ENCODE results near the gene PCSK7.

The PCSK7 gene

DNA sequence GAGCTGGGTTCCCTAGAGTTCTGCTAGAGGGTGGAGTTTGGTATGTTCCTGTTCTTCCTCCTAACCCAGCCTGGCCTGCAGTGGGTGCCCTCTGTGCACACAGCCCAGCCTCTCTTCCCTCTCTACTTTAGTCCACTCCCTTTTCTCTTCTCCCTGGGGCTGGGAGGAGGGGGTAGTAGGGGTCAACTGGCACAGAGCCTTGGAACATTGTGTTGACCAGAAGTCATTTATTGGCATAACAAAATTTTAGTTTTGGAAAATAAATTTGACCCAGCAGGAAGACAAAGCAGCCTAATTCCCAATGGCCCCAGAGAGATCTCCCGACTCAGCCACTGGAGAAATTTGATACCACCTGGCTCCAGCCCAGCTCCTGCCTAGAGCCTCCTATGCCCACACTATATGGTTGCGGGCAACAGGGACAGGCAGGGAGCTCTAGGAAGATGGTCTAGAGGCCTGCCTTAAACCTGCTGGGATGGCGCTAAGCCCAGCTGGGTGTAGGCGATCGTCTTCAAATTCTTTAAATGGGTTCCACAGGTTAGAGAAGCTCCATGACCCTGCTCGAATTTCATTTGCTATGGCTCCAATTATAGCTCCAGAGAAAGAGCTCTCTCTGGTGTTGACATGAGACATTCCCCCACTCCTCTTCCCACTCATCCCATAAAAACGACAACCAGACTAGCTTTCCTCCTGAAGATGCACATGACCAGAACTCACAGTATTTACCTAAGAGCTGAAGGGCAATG, 9.9 kb downstream of the PCSK7 start:
- H3K4me3 ChIP-seq: no peak overlapping the region
- no peak for TF ChIP-seq FOXP2 (optimal IDR thresholded peaks at IDR 0.05; ENCODE audit: control extremely low read depth, extremely low read length, insufficient read depth)
- no peak for TF ChIP-seq EZH2 (IDR thresholded peaks at IDR 0.05)
- no peak for TF ChIP-seq POLR2AphosphoS5 (IDR thresholded peaks at IDR 0.05; ENCODE audit: borderline replicate concordance, low read depth, low read length)
- H3K9me3 ChIP-seq (ENCODE audit: low read depth, low read length): no peaks in the 10 kb centered on the region
- DNase-seq (ENCODE audit: low read depth, low spot score): no peak
- peaks cover 4% of the 10 kb centered on the region; the same call in 1 of the 2 replicates for H3K36me3 ChIP-seq (ENCODE audit: insufficient read depth, low read length)
- H3K27ac ChIP-seq: no peak overlapping the region
- H3K9ac ChIP-seq (ENCODE audit: insufficient read length): no peak overlapping the region

DNA sequence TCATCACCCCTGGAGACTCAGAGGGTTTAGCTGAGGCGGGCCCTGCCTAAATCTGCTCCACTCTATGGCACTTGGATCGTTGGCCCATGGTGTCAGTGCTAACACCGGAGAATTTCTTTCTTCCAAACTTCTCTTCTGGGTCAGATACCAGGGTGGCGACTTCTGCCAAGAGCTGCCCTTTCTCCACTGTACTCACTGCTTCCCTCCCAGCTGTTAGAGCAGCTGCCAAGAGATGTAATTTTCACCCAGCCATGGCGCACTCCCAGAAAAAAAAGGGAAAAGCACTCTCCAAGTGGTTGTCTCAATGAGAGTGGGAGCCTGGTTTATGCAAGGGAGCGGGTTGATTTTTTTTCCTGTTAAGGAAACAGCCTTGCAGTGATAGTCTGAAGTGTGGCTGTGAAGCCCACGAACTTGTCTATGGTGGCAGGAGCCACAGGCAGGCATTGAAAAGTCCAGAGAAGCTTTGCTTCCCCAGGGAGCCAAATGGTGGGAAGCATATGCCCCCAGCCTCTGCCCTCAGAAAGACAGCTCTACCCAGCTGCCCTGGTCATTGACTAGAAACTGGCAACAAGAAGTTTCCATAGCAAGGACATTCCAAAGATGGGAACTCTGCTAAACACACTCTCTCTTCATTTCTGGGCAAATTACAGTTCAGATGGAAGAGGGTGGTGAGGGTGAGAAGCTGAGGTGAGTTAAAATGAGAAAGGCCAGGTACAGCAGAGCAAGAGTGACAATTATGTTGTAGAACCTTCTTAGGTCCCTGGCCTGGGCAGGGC, 10.7 kb downstream of the PCSK7 start:
- H3K4me3 ChIP-seq: no peak overlapping the region
- no peaks in the 10 kb centered on the region for H3K9me3 ChIP-seq (ENCODE audit: low read depth, low read length)
- no peak overlapping the region for H3K27ac ChIP-seq
- no peak overlapping the region for H3K9ac ChIP-seq (ENCODE audit: insufficient read length)
- H3K36me3 ChIP-seq (ENCODE audit: insufficient read depth, low read length): 0 out of 2 replicates have a peak, but pooled peaks cover 3% of the 10 kb centered on the region
- TF ChIP-seq EZH2 (IDR thresholded peaks at IDR 0.05): no peak
- TF ChIP-seq POLR2AphosphoS5 (IDR thresholded peaks at IDR 0.05; ENCODE audit: borderline replicate concordance, low read depth, low read length): no peak
- TF ChIP-seq FOXP2 (optimal IDR thresholded peaks at IDR 0.05; ENCODE audit: control extremely low read depth, extremely low read length, insufficient read depth): no peak
- no peak for DNase-seq (ENCODE audit: low read depth, low spot score)

DNA sequence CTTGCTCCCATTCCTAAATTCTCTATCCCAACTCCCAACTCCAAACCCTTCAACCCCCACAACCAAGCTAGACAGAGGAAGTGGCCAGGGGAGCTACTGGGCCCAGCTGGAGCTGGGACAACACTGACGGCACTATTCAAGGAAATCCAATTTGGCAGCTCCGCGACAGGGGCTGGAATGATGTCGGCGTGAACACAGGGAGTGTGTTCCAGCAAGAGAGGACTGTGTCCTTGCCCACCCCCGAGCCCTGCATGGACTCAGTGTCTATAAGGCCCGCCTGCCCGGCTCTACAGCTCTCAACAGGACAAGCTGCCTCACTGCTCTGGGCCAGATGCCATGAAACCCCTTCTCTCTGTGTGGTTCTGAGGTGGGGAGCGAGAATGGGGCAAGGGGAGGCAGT, 11.3 kb downstream of the PCSK7 start:
- Histone ChIP-seq H3K4me3 (no peak overlapping the region), H3K36me3 (ENCODE audit: insufficient read depth, low read length) (0 out of 2 replicates have a peak, but pooled peaks cover 3% of the 10 kb centered on the region), H3K9me3 (ENCODE audit: low read depth, low read length) (no peaks in the 10 kb centered on the region), H3K27ac (no peak overlapping the region), H3K9ac (ENCODE audit: insufficient read length) (no peak overlapping the region)
- no peak for TF ChIP-seq FOXP2 (optimal IDR thresholded peaks at IDR 0.05; ENCODE audit: control extremely low read depth, extremely low read length, insufficient read depth)
- TF ChIP-seq EZH2 (IDR thresholded peaks at IDR 0.05): no peak
- no peak for TF ChIP-seq POLR2AphosphoS5 (IDR thresholded peaks at IDR 0.05; ENCODE audit: borderline replicate concordance, low read depth, low read length)
- DNase-seq (ENCODE audit: low read depth, low spot score): no peak

DNA sequence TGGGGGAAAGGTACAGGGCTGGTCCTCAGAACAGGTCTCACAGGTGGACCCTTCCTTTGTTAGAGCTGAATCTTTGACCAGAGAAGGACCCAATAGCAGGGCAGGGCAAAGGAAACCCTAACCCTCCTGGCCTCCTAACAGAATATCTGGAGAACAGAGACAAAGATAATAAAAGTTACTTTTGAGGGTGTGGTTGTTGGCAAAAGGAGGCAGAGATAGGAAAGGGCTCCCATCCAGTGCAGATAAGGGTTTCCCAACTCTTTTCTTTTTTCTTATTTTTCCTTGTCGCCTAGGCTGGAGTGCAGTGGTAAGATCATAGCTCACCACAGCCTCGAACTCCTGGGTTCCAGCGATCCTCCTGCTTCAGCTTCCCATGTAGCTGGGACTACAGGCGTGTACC, 11.9 kb downstream of the PCSK7 start:
- H3K27ac ChIP-seq: no peak overlapping the region
- H3K36me3 ChIP-seq (ENCODE audit: insufficient read depth, low read length): 0 out of 2 replicates have a peak, but pooled peaks cover 3% of the 10 kb centered on the region
- DNase-seq (ENCODE audit: low read depth, low spot score): no peak
- no peak overlapping the region for H3K9ac ChIP-seq (ENCODE audit: insufficient read length)
- no peaks in the 10 kb centered on the region for H3K9me3 ChIP-seq (ENCODE audit: low read depth, low read length)
- no peak overlapping the region for H3K4me3 ChIP-seq
- TF ChIP-seq FOXP2 (optimal IDR thresholded peaks at IDR 0.05; ENCODE audit: control extremely low read depth, extremely low read length, insufficient read depth): no peak
- TF ChIP-seq EZH2 (IDR thresholded peaks at IDR 0.05): no peak
- no peak for TF ChIP-seq POLR2AphosphoS5 (IDR thresholded peaks at IDR 0.05; ENCODE audit: borderline replicate concordance, low read depth, low read length)

DNA sequence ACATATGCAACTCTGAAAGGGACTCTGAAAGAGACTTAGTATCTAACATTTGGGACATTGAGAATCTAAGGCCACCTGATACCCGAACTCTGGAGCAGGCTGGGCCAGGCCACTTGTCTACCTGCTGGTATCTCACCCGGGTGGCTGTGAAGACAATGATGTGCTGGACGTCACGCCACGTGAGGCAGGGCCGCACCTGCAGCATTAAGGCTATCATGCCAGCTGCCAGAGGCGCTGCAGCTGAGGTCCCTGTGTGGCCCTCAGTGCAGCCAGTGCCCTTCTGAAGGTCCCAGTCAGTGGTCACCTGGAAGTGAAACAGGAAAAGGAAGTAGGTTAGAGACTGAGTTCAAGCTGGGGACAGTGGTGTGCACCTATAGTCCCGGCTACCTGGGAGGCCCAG, 12.4 kb downstream of the PCSK7 start:
- H3K9me3 ChIP-seq (ENCODE audit: low read depth, low read length): no peaks in the 10 kb centered on the region
- H3K27ac ChIP-seq: no peak overlapping the region
- 0 out of 2 replicates have a peak, but pooled peaks cover 3% of the 10 kb centered on the region for H3K36me3 ChIP-seq (ENCODE audit: insufficient read depth, low read length)
- TF ChIP-seq EZH2 (IDR thresholded peaks at IDR 0.05) (no peak), FOXP2 (optimal IDR thresholded peaks at IDR 0.05; ENCODE audit: control extremely low read depth, extremely low read length, insufficient read depth) (no peak), POLR2AphosphoS5 (IDR thresholded peaks at IDR 0.05; ENCODE audit: borderline replicate concordance, low read depth, low read length) (no peak)
- H3K9ac ChIP-seq (ENCODE audit: insufficient read length): no peak overlapping the region
- H3K4me3 ChIP-seq: no peak overlapping the region
- no peak for DNase-seq (ENCODE audit: low read depth, low spot score)

DNA sequence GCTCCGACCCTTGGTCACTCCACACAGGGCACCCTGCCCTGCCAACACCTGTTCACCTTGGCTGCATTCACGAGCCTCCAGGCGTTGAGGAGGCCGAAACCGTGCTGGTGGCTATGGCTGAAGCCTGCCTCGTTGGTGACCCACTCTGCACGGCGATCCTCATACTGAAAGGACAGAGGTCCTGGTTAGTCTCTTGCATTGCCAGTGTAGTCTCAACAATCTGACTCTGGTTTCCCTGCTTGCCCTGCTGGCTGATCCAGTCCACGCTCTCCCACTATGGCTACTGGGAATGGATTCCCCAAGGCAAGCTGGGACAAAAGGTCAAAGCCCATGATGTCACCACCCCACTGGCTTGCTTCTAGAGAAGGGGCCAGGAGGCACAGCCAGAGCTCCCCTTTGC, 12.9 kb downstream of the PCSK7 start:
- H3K36me3 ChIP-seq (ENCODE audit: insufficient read depth, low read length): 0 out of 2 replicates have a peak, but pooled peaks cover 3% of the 10 kb centered on the region
- no peak overlapping the region for H3K4me3 ChIP-seq
- H3K9ac ChIP-seq (ENCODE audit: insufficient read length): no peak overlapping the region
- no peak overlapping the region for H3K27ac ChIP-seq
- no peak for DNase-seq (ENCODE audit: low read depth, low spot score)
- no peak for TF ChIP-seq FOXP2 (optimal IDR thresholded peaks at IDR 0.05; ENCODE audit: control extremely low read depth, extremely low read length, insufficient read depth)
- TF ChIP-seq POLR2AphosphoS5 (IDR thresholded peaks at IDR 0.05; ENCODE audit: borderline replicate concordance, low read depth, low read length): no peak
- TF ChIP-seq EZH2 (IDR thresholded peaks at IDR 0.05): no peak
- no peaks in the 10 kb centered on the region for H3K9me3 ChIP-seq (ENCODE audit: low read depth, low read length)

DNA sequence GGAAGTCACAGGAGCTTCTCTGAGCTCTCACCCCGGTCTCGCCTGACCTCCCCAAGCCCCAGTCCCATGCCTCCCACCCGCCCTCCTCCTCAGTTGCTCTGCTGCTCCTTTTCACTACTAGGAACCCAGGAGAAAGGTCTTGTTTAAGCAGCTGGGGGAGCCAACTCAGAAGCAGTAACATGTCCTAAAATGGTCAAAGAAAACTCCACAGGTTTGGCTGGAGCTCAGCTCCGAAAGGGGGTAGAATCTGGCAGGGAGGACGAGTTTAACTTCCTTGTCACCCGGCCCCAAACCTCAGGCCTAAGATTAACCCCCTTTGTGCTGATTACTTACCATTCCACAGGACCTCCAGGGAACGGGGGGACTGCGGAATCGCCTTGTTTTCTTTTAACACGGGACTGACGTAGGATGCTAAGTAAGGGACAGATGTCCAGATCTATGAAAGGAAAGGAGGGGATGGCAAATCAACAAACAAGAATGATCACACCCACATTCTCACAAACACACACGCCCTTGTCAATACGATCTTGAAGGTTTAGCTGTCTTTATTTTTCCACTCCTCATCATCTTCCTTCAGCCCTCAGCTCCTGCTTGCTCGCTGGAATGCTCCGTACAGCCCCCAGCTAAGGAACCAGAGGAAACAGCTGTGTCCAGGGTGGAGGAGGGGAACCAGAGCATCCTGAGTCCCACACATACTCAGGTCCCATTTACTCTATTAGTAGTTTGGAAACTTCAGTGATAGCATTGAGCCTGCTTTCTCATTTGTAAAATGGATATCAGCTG, 13.5 kb downstream of the PCSK7 start:
- Histone ChIP-seq H3K36me3 (ENCODE audit: insufficient read depth, low read length) (0 out of 2 replicates have a peak, but pooled peaks cover 3% of the 10 kb centered on the region), H3K9me3 (ENCODE audit: low read depth, low read length) (no peaks in the 10 kb centered on the region), H3K9ac (ENCODE audit: insufficient read length) (no peak overlapping the region), H3K27ac (no peak overlapping the region), H3K4me3 (no peak overlapping the region)
- no peak for DNase-seq (ENCODE audit: low read depth, low spot score)
- TF ChIP-seq FOXP2 (optimal IDR thresholded peaks at IDR 0.05; ENCODE audit: control extremely low read depth, extremely low read length, insufficient read depth) (no peak), POLR2AphosphoS5 (IDR thresholded peaks at IDR 0.05; ENCODE audit: borderline replicate concordance, low read depth, low read length) (no peak)
